ENCODE results near the gene SV2A. TPM values are rescaled to one million over a fixed set of nuclear protein-coding genes. Genes with fewer than 3 reads are reported as not detected.

SV2A gene
- total and polyA plus RNA-seq, 4 donors, result 0.13 to 0.51 (median 0.24) TPM

- TF ChIP-seq ATF3 (IDR thresholded peaks at IDR 0.05) (no peak), RXRA (IDR thresholded peaks at IDR 0.05) (peak; percentile 38 to 46), TAF1 (conservative IDR thresholded peaks at IDR 0.05) (peak; percentile 91), EGR1 (IDR thresholded peaks at IDR 0.05; ENCODE audit: low read depth in 2 of 2) (peak in 1 of 2 donors; percentile 18), MAX (IDR thresholded peaks at IDR 0.05) (peak; percentile 89), HNF4G (IDR thresholded peaks at IDR 0.05) (peak; percentile 50), NR2F2 (IDR thresholded peaks at IDR 0.05) (peak; percentile 58), FOXA1 (IDR thresholded peaks at IDR 0.05) (no peak), ZBTB33 (IDR thresholded peaks at IDR 0.05) (peak; percentile 63), HNF4A (conservative IDR thresholded peaks at IDR 0.05) (peak; percentile 74 to 80), FOXA2 (IDR thresholded peaks at IDR 0.05) (no peak)
Measured at GRCh38 chr1:149899460-149900284, 18.0 kb downstream of the SV2A start, which contains the start of gene BOLA1 (continued).

GRCh38 chr1:149896575-149896974 is 21.1 kb downstream of the SV2A start:
- TF ChIP-seq REST (IDR thresholded peaks at IDR 0.05), result no peak
- no peak for TF ChIP-seq NR2F2 (IDR thresholded peaks at IDR 0.05)
- no peak for TF ChIP-seq SP1 (IDR thresholded peaks at IDR 0.05)
- TF ChIP-seq EGR1 (IDR thresholded peaks at IDR 0.05; ENCODE audit: low read depth in 2 of 2), result no peak
- no peak for TF ChIP-seq RAD21 (IDR thresholded peaks at IDR 0.05)
- TF ChIP-seq ZBTB33 (IDR thresholded peaks at IDR 0.05), result no peak
- Histone ChIP-seq H3K9me3 (ENCODE audit: control insufficient read depth in 4 of 4, low read length in 3 of 4) (no peaks in the 10 kb centered on the region), H3K9ac (ENCODE audit: low read depth in 1 of 2, low read length in 2 of 2) (no peak overlapping the region), H3K4me1 (ENCODE audit: control insufficient read depth in 4 of 4, insufficient read depth in 4 of 4, low read length in 3 of 4) (peaks cover 2 to 19% (median 6%) of the 10 kb centered on the region in 4 donors), H3K27ac (ENCODE audit: low read depth in 1 of 2, low read length in 2 of 2) (no peak overlapping the region), H3K4me3 (ENCODE audit: low read depth in 1 of 3, low read length in 3 of 3) (no peak overlapping the region), H3K36me3 (ENCODE audit: control insufficient read depth in 4 of 4, insufficient read depth in 3 of 4, low read depth in 1 of 4, low read length in 3 of 4) (no peaks in the 10 kb centered on the region), H3K27me3 (ENCODE audit: control insufficient read depth in 4 of 4, insufficient read depth in 4 of 4, low read length in 3 of 4) (no peaks in the 10 kb centered on the region)
- WGBS, result 94% methylated on average over 4 of the region's 4 CpGs
- DNase-seq (ENCODE audit: low spot score), result no peak

Data from liver (tissue), 9 donors.